Measurements from ENCODE around the gene KRT77. TPM values are rescaled to one million over a fixed set of nuclear protein-coding genes. Genes with fewer than 3 reads are reported as not detected.

The KRT77 gene
- total RNA-seq, 2 donors from 2014 or later: not detected

DNA sequence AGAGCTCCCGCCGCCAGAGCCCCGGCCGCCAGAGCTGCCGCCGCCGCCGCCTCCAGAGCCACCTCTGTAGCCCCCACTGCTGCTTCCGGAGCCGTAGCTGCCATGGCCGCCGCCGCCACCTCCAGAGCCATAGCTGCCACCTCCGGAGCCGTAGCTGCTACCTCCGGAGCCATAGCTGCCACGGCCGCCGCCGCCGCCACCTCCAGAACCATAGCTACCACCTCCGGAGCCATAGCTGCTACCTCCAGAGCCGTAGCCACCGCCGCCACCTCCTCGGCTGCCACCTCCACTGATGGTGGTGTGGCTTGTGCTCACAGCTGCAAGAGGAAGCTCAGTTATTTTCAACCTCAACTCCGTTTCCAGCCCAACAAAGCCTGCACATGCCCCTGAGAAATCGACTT is 28.0 kb downstream of the KRT77 start:
- intact Hi-C loops (cut with DNase I): no loop called here
- ATAC-seq (no peak), DNase-seq (no peak)
- no peak overlapping the region for H3K4me3 ChIP-seq
- TF ChIP-seq CTCF (IDR thresholded peaks at IDR 0.05) (no peak), POLR2A (IDR thresholded peaks at IDR 0.05) (no peak)
- H3K4me1 ChIP-seq: no peaks in the 10 kb centered on the region
- H3K27me3 ChIP-seq: no peaks in the 10 kb centered on the region
- H3K36me3 ChIP-seq (replicated peaks in 1 of 2; ENCODE audit: insufficient read depth in 1 of 2, low read depth in 2 of 2): no peaks in the 10 kb centered on the region
- no peak overlapping the region for H3K27ac ChIP-seq
- H3K9me3 ChIP-seq: no peaks in the 10 kb centered on the region
- WGBS, 2 donors: 82 to 88% methylated on average over 12 to 28 of the region's 28 CpGs

- WGBS, 2 donors: 81 to 91% methylated on average over 4 of the region's 4 CpGs
- TF ChIP-seq CTCF (IDR thresholded peaks at IDR 0.05): no peak
- no peak for TF ChIP-seq POLR2A (IDR thresholded peaks at IDR 0.05)
- ATAC-seq (no peak), DNase-seq (no peak)
- no peaks in the 10 kb centered on the region for H3K27me3 ChIP-seq
- intact Hi-C loops (cut with DNase I): no loop called here
- H3K4me1 ChIP-seq: no peaks in the 10 kb centered on the region
- H3K36me3 ChIP-seq (replicated peaks in 1 of 2; ENCODE audit: insufficient read depth in 1 of 2, low read depth in 2 of 2): no peaks in the 10 kb centered on the region
- no peak overlapping the region for H3K27ac ChIP-seq
- no peaks in the 10 kb centered on the region for H3K9me3 ChIP-seq
- no peak overlapping the region for H3K4me3 ChIP-seq
These were observed 28.9 kb downstream of the KRT77 start for GRCh38 chr12:52674433-52674775.

DNA sequence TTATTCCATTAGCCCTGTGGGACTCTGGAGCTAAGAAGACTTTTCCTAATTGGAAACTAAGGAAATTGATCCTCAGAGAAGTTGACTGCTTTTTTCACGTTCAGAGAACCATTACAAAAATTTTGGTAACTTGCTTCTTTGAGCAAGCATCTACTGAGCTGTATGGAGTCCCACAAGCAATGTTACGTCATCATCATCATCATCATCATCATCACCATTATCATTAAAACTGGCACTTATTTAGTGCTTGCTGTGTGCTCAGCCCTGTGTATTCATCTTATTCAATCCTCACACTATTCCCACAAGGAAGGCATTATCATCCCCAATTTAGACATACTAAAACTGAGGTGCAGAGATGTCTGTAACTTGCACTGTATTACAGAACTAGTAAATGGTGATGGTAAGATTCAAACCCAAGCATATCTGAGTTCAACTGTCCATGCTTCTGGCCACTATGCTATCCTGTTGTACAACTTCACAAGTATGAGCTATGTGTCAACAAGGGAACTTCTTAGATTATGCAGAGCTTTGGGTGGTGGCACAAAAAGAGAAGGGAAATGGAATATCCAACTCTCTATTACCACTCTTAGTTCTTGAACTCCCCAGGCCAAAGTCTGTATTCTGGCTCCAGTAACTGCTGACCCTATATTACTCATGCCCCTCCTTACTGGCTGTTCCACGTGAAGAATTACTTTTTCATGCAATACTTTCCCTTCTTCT is 29.5 kb downstream of the KRT77 start:
- no peak for ATAC-seq
- no peaks in the 10 kb centered on the region for H3K9me3 ChIP-seq

GRCh38 chr12:52673217-52673616 is 30.1 kb downstream of the KRT77 start:
- H3K36me3 ChIP-seq (replicated peaks in 1 of 2; ENCODE audit: insufficient read depth in 1 of 2, low read depth in 2 of 2): no peaks in the 10 kb centered on the region
- TF ChIP-seq CTCF (IDR thresholded peaks at IDR 0.05) (no peak), POLR2A (IDR thresholded peaks at IDR 0.05) (no peak)
- 39 to 43% methylated on average over 5 of the region's 5 CpGs for WGBS, 2 donors
- ATAC-seq (no peak), DNase-seq (no peak)
- no peaks in the 10 kb centered on the region for H3K4me1 ChIP-seq
- no peaks in the 10 kb centered on the region for H3K9me3 ChIP-seq
- intact Hi-C loops (cut with DNase I): no loop called here
- H3K4me3 ChIP-seq: no peak overlapping the region
- no peak overlapping the region for H3K27ac ChIP-seq
- no peaks in the 10 kb centered on the region for H3K27me3 ChIP-seq

More for the DNA sequence above, 29.5 kb downstream of the KRT77 start:
- H3K4me3 ChIP-seq: no peak overlapping the region
- no peak for TF ChIP-seq CTCF (IDR thresholded peaks at IDR 0.05)
- TF ChIP-seq POLR2A (IDR thresholded peaks at IDR 0.05): no peak
- H3K36me3 ChIP-seq (replicated peaks in 1 of 2; ENCODE audit: insufficient read depth in 1 of 2, low read depth in 2 of 2): no peaks in the 10 kb centered on the region
- intact Hi-C loops (cut with DNase I): no loop called here
- no peak for DNase-seq
- H3K27ac ChIP-seq: no peak overlapping the region
- WGBS, 2 donors: 45 to 48% methylated on average over 3 of the region's 3 CpGs
- H3K4me1 ChIP-seq: no peaks in the 10 kb centered on the region
- no peaks in the 10 kb centered on the region for H3K27me3 ChIP-seq

DNA sequence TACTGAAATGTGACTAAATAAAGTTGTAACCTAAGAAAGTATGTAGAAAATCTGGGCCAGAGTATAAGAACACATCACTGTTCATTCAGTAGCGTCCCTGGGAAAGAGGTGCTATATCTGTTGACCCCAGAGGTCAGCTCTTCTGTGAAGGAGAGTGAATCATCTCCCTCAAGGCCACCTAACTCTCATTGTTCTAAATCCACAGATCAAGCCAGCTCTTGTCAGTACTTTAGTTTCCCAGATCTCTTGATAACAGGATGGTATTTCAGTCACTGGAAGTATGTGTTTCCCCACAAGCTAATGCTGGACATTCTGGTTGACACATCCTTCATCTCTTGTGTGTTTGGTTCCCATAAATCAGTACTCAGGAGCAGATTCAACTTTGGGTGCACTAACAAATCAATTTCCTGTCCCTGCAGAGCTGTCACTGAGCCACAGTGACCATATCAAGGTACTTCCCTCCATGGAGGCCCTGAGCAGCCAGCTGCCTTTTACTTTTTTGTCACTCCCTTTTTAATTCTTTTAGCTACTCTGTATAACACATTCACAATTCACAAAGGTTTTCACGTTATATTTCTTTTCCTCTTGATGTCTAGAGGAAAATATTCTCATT is 30.9 kb downstream of the KRT77 start:
- TF ChIP-seq POLR2A (IDR thresholded peaks at IDR 0.05): no peak
- TF ChIP-seq CTCF (IDR thresholded peaks at IDR 0.05): no peak
- WGBS, 2 donors: 30 to 60% methylated on average over 2 of the region's 2 CpGs
- no peaks in the 10 kb centered on the region for H3K4me1 ChIP-seq
- no peaks in the 10 kb centered on the region for H3K36me3 ChIP-seq (replicated peaks in 1 of 2; ENCODE audit: insufficient read depth in 1 of 2, low read depth in 2 of 2)
- H3K27ac ChIP-seq: no peak overlapping the region
- no peaks in the 10 kb centered on the region for H3K27me3 ChIP-seq
- H3K4me3 ChIP-seq: no peak overlapping the region
- H3K9me3 ChIP-seq: no peaks in the 10 kb centered on the region
- ATAC-seq (no peak), DNase-seq (no peak)
- intact Hi-C loops (cut with DNase I): no loop called here
